Limb (tissue), 2 donors: ENCODE results near the gene RGCC.
"Not testable (repeated sequence)": the region's sequence is repeated elsewhere in the genome, so short reads cannot be mapped to it uniquely, and the experiment has no call there.

Experiments used
- DNase-seq, 2 donors: peaks; one replicate each; pipeline ENCODE4 v3.0.0-alpha.2; 2016; ENCODE audit errors: extremely low spot score in 2 of 2

The RGCC gene

GRCh38 chr13:41490371-41491015 lies 33.1 kb downstream of the RGCC start:
- DNase-seq, result no peak

GRCh38 chr13:41491436-41491835 lies 34.1 kb downstream of the RGCC start:
- no peak for DNase-seq

- no peak for DNase-seq
Measured at GRCh38 chr13:41492432-41493260, 35.3 kb downstream of the RGCC start.

DNA sequence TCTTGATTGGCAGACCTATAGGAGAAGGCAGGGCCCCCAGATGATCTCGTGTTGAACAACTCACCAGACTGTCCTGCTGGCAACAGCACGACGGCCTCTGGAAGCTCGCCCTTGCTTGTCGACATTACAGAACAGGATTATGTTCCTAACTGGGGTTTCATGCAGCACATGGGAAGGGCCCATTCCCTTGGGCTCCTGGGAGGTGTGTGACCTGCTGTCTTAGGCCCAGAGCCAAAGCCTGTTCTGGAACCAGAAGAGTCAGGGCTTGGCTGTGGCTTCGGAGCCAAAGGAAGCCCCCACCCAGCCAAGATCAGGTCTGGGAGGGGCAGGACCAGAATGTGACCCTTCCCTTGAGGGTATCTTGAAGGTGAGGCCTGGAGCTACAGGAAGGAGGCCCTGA lies 36.9 kb downstream of the RGCC start:
- no peak for DNase-seq

DNA sequence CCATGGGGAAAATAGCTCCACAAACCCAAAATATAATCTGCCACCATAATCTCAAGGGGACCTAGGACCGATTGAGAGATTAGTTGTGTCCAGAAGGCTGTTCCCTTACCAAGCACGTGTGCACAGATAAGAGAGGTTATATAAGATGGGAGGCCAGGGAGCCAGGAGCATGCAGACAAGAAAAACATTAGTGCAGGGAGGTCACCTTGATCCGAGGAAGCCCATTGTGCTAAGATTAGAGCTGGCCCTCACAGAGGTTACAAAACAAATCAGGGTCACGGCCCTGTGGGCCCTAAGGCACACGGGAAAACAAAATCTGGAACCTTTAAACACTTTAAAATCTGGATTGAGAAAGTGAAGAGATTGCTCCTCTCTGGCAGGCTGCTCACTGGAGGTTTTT lies 37.7 kb downstream of the RGCC start:
- no peak for DNase-seq

GRCh38 chr13:41496420-41497234 lies 39.3 kb downstream of the RGCC start:
- no peak for DNase-seq

DNA sequence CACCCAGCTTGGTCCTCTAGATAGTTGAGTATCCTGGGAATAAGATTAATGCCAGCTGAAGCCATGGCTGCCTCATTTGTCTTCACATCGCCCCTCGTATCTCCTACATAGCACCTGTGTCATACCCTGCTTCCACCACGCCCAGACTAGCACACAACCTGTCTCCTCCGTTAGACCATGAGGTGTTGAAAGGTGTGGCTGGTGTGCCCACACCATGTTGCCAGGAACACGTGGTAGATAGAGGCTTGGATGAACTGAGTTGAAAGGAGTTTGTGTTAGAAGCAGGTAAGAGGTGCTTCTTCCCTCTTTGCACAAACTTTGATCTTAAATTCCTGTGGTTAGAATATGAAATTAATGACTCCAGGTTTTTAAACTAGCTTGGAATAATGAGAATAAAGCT lies 40.1 kb downstream of the RGCC start:
- DNase-seq, result no peak

DNA sequence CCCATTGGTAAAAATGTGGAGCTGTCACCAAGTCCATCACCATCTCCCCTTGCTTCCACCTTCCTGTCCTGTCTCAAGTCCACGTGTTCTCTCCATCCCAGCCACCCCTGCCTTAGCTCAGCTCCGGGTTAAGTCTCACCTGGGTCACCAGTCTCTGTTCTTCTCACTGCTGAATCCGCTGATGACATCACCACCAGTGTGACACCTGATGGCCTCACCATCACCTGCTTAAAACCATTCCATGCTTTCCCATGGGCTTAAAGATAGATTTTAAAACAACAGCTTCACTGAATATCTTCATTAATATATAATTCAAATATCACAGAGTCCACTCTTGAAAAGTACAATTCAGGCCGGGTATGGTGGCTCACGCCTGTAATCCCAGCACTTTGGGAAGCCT lies 42.1 kb downstream of the RGCC start:
- no peak for DNase-seq

DNA sequence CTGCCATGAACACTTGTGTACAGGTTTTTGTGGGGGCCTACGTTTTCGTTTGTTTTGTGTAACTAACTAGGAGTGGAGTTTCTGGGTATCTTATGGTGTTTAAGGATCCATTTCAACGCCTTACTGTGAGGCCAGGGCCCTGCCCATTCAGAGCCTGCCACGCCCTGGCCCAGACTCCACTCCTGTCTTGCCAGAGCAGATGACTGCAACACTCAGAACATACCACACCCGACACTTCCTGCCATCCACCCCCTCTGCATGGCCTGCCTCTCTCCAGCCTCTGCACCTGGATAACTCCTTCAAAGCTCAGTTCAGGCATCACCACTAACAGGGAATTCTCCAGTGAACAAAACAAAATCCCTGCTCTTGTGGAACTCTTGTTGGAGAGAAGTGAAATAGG lies 43.2 kb downstream of the RGCC start:
- DNase-seq, result no peak

DNA sequence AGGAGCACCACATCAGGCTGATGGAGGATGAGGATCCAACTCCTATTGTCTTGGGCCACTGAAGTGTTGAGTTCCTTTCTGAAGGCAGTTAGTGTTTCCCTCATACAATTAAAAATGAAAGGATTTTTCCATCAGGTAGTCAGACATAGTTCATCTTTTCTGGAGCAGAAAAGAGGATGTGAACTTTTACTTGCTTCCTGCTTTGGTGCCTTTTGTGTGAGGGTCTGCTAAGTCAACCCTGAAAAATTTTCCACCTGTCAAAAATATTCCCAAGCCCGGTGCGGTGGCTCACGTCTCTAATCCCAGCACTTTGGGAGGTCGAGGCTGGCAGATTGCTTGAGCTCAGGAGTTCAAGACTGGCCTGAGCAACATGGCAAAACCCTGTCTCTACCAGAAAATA lies 43.9 kb downstream of the RGCC start:
- no peak for DNase-seq

DNA sequence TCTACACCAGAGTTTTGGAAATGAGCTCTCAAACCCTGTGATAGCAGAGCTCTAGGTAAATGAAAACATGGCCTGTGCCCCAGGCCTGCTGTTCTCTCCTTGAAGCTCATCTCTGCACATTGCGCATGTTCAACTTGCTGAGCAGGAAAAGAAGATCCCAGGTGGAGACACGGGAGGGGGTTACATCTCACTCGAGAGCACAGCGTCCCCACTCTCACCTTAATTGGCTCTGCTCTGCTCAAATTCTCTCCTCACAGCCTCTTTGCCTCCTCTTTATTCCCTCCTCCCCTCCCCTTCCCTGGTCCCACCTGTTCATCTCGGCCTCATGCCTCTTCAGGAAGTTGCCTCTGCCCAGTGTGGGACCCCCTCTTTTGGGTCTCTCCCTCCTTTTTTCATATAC lies 44.7 kb downstream of the RGCC start:
- no peak for DNase-seq

- no peak for DNase-seq
Measured at GRCh38 chr13:41502673-41503072, 45.3 kb downstream of the RGCC start.

- DNase-seq, result no peak
Measured at GRCh38 chr13:41503356-41503755, 46.0 kb downstream of the RGCC start.

GRCh38 chr13:41504657-41505056 lies 47.3 kb downstream of the RGCC start:
- DNase-seq, result not testable (repeated sequence)

DNA sequence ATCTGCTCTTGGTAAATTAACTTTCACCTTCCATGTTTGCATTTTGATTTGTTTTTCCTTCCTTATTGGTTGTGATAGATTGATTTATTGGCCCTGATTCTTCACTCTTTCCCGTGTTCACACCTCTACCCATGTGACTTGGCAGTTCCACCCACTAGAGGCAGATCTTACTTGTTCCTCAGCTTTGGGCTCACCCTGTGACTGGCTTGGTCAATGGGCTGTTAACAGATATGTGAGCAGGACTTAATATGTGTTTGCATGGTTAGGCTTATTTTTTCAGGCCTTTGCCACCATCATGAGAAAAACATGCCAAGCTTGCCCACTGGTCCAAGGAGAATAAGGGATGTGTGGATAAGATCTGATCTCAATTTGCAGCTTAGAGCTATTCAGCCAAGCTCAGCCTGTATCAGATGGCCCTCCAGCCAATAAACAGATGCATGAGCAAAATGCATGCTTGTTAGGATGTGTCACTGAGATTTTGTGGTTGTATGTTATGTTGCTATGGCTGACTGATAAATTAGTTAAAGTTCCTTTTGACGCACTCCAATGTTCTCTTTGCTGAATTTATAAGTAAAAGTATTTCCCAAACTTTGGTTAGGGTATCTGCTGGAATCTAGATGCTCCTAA lies 48.0 kb downstream of the RGCC start:
- DNase-seq, result no peak

DNA sequence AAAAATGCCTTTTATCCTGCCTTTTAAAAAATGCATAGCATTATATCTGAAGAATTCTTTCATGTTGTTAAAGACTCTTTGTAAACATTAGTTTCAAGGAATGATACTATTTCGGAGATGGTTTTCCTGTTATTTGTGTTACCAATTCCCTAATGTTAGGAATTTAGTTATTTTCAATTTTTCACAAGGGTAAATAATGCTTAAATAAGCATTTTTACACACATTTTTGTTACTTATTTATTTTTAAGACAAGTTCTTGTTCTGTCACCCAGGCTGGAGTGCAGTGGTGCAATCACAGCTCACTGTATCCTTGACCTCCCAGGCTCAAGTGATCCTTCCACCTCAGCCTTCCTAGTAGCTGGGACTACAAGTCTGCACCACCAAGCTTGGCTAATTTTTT lies 49.0 kb downstream of the RGCC start:
- no peak for DNase-seq

DNA sequence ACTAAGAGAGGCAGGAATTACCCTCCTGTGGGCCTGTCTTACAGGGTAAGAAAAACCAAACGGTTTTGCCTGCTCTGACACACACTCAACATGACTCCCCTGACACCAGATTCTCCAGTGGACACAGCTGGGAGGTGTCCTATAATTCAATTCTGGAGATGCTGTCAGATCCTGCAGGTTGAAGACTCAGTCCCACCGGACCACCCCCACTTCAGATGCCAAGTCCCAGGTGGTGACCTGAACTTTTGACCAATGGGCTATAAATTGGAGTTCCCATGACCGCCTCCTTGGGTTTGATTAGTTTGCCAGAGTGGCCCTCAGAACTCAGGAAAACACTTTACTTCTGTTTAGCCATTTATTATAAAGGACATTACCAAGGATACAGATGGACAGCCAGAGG lies 52.6 kb downstream of the RGCC start:
- DNase-seq, result no peak

- no peak for DNase-seq
Measured at GRCh38 chr13:41511827-41512226, 54.5 kb downstream of the RGCC start.

- DNase-seq, result no peak
Measured at GRCh38 chr13:41512441-41512840, 55.1 kb downstream of the RGCC start.

GRCh38 chr13:41513600-41513999 lies 56.2 kb downstream of the RGCC start:
- no peak for DNase-seq

- DNase-seq, result no peak
Measured at GRCh38 chr13:41514853-41515395, 57.6 kb downstream of the RGCC start.
